ENCODE measurements around the gene SIGLEC7. TPM values are rescaled to one million over a fixed set of nuclear protein-coding genes. Genes with fewer than 3 reads are reported as not detected.

The SIGLEC7 gene
- total RNA-seq: 10 to 100 TPM in 1 of 4 donors, 1 to 10 TPM in 3; 1.9 to 10.7 (median 6.3) TPM

- DNase-seq (ENCODE audit: low spot score): no peak
- no peak for TF ChIP-seq CTCF (IDR thresholded peaks at IDR 0.05)
- no peak for ATAC-seq (ENCODE audit: low FRiP score)
These were observed at the start of gene SIGLEC7 for GRCh38 chr19:51142119-51142518. Gene SIGLEC7, plus strand, starts transcription at chr19:51142301. Its CDS starts 69 bp downstream, at chr19:51142370.

GRCh38 chr19:51093101-51093500 is 49.0 kb upstream of the SIGLEC7 start:
- ATAC-seq (ENCODE audit: low FRiP score) (no peak), DNase-seq (ENCODE audit: low spot score) (no peak)
- no peak for TF ChIP-seq CTCF (IDR thresholded peaks at IDR 0.05)

- no peak for DNase-seq (ENCODE audit: low spot score)
- no peak for ATAC-seq (ENCODE audit: low FRiP score)
- no peak for TF ChIP-seq CTCF (IDR thresholded peaks at IDR 0.05)
These were observed 48.4 kb upstream of the SIGLEC7 start for GRCh38 chr19:51093510-51094345.

DNA sequence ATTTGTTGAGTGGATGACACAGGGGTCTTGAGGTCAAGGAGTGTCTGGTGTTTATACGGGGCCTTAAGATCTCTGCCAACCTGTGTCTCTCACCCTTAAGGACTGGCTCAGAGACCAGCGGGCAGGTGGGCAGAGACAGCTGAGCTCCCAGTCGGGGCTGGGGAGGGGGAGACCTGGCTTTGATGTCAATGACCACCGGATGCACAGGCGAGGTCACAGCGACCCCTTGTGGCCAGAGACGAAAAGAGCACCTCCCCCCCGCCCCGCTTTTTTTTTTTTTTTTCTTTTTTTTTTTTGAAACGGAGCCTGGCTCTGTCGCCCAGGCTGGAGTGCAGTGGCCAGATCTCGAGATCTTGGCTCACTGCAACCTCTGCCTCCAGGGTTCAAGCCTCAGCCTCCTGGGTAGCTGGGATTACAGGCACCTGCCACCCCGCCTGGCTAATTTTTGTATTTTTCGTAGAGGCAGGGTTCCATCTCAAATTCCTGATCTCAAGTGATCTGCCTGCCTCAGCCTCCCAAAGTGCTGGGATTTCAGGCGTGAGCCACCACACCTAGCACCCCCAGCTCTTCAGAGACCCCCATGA is 47.3 kb upstream of the SIGLEC7 start:
- no peak for DNase-seq (ENCODE audit: low spot score)
- no peak for TF ChIP-seq CTCF (IDR thresholded peaks at IDR 0.05)
- no peak for ATAC-seq (ENCODE audit: low FRiP score)

DNA sequence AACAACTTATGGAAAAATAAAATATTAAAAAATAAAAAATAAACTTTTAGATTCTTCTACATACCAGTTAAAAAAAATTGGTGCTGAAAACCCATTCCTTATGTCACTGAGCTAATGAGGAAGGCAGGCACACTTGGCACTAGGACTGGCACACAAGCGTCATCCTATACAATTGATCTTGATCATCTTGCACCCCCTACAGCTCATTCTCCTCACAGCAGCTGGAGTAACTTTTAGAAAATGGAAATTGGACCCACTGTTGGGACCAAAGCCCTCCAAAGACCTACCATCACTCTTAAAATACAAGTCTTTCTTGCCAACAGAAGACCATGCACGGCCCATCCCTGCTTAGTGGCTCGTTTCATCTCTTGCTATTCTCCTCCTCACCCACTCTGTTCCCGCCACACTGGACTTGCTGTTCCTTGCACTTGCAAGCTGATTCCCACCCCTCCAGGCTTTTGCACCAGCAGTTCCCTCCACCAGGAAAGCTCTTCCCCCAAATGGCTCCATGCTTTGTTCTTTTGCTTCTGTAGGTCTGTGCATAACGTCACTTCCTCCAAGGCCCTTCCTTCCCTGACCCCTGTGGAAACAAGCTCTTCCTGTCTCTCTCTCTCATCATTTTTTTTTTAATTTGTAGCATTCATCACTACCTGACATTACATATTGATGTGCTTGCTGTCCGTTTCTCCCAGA is 45.5 kb upstream of the SIGLEC7 start:
- ATAC-seq (ENCODE audit: low FRiP score) (no peak), DNase-seq (ENCODE audit: low spot score) (no peak)
- TF ChIP-seq CTCF (IDR thresholded peaks at IDR 0.05): no peak

GRCh38 chr19:51097166-51097738 is 44.8 kb upstream of the SIGLEC7 start:
- TF ChIP-seq CTCF (IDR thresholded peaks at IDR 0.05): peak in 1 of 3 donors; percentile 8
- DNase-seq (ENCODE audit: low spot score) (peak; percentile 54), ATAC-seq (ENCODE audit: low FRiP score) (peak; percentile 35)

Data from omental fat pad (tissue), 4 donors.